GM18909 (cell line): ENCODE measurements around the gene KATNB1.
"Not testable (repeated sequence)": the region's sequence is repeated elsewhere in the genome, so short reads cannot be mapped to it uniquely, and the experiment has no call there.

Experiments used
- ATAC-seq: cut with Tn5 transposase; IDR thresholded peaks from one replicate; pipeline ENCODE4 v1.9.1; 2021; ENCODE audit warnings: mild to moderate bottlenecking; ENCODE audit not compliant: unreplicated experiment, poor library complexity

The KATNB1 gene

DNA sequence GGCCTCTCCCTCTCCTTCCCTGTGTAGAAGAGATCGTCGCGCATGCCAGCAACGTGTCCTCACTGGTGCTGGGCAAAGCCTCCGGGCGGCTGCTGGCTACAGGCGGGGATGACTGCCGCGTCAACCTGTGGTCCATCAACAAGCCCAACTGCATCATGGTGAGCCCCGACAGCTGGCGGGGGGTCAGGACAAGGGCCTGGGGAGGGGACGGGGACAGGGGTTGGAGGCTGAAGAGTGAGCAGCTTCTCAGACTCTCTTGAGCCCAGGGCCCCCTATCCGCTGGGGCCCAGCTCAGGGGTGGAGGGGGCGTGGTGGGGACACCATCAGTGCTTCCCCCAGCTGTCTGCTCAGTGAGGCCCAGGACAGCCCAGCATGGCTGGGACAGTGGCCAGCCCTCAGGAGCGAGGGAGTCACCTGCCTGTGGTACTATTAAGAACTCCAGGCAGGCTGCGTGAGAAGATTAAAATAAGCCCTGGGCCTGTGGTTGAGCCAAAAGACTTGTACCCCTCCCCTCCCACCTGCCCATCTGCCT lies 6.2 kb downstream of the KATNB1 start:
- ATAC-seq, result no peak

DNA sequence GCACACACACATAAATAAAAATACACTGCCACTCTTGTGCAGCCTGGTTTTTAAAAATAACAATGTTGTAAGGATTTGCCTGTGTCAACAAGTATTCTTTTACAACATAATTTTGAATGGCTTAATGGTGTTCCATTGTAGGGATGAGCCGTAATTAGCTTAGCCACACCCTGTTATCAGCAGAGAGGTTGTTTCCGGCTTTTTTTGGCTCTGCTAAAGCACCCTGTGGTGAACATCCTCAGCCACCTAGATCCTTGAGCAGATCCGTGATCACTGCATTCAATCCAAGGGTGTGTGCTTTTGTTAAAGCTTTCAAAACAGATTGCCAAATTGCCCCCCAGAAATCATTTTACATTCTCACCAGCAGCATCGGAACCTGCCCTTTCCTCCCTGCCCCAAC lies 7.0 kb downstream of the KATNB1 start:
- no peak for ATAC-seq

DNA sequence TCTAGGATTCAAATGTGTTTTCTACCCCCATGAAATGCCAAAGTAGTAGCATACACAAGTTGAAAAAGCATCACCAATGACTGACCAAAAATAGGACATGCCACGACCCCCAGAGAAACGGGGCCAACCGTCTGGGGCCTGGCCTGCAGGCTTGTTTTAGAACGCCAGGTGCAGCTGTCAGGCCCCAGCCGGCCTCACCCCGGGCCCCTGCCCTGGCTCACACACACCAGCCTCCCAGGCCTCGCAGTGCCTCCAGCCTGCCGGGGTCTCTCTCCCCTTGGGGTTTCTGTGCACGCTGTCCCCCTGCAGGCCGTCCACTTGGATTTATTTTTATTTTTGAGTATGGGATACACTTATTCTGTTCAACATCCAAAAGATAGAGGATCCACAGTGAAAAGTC lies 7.9 kb downstream of the KATNB1 start:
- no peak for ATAC-seq

DNA sequence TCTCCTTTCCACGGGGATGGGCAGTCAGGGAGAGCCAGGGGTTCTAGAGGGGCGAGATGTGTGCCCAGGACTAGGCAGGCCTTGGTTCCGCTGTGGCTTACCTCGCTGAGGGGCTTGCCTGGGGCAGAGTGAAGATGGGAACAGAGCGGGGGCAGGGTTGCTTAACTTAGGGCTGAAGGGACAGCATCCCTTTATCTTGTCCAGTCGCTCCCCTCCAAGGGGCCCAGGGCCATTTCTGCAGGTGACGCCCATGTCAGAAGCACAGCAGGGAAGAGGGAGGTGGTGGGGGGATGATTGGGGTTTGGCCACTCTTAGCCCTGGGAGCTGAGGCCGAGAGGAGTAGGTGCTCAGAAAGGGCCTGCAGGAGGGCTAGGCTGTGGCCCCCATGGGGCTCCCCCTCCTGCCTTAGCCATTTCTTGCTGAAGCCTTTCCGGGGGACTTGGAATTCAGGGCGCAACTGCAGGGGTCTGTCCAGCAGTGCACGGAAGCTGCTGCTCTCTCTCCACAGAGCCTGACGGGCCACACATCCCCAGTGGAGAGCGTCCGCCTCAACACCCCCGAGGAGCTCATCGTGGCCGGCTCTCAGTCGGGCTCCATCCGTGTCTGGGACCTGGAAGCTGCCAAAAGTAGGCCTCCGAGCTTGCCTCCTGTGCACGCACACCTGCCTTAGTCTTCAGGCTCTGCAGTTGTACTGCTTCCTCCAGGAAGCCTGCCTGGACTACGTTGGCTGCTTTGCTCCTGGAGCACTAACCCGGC lies 8.5 kb downstream of the KATNB1 start:
- no peak for ATAC-seq

DNA sequence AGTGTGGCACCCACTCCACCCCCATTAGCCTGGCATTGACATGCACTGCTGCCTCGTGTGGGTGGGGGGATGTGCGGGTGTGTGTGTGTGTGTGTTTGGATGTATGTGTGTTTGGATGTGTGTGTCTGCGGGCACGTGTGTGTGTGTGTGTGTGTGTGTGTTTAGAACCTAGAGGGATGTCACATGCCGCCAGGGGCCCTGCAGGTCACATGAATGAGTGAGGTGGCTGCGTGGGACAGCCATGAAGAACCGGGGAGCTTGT lies 9.0 kb downstream of the KATNB1 start:
- ATAC-seq, result no peak

DNA sequence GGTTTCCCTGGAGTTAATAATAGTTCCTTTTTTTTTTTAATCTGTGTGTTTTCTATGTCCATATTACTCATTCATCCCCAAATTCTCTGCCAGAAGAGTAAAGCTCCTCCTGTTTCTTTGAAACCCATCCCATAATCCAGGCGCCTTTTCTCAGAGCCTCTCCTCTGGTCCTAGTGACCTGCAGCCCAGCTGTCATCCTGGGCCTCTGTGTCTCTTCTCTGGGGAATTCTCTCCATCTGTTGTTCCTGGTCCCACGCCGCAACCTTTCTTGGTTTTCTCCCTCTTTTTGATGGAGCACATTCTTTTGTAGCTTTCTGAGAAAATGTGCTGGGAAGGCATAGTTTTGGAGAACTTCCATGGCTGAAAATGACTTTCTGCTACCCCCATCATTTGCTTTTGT lies 10.2 kb downstream of the KATNB1 start:
- no peak for ATAC-seq

DNA sequence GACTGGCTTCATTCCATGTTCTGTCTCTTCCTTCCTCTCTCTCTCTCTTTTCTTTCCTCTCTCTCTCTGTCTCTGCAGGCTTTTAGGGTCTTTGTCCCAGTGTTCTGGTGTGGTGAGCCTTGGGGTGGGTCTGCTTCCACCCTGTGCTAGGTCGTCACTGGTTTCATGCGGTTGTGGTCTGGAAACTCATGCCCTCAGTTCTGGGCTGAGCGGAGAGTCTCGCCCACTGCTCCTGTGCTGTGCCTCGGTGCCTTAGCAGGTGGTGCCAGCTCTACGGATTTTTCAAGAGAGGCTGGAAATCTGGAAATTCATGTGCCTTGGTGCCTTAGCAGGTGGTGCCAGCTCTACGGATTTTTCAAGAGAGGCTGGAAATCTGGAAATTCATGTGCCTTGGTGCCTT lies 10.7 kb downstream of the KATNB1 start:
- not testable (repeated sequence) for ATAC-seq

DNA sequence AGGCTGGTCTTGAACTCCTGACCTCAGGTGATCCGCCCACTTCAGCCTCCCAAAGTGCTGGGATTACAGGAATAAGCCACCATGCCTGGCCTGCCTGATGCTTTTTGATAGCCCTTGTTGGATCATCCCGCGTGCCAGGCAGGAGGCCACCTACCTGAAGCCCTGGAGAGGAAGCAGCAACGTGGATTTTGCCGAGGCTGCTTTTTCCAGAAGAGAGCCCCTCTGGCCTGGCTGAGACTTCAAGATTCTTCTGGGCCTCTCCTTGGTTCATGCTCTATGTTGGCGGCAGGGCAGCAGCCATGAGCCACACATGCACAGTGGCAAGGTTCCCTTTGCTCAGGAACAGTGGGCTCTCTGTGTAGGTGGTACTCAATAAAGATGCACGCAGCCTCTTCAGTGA lies 11.5 kb downstream of the KATNB1 start:
- no peak for ATAC-seq

DNA sequence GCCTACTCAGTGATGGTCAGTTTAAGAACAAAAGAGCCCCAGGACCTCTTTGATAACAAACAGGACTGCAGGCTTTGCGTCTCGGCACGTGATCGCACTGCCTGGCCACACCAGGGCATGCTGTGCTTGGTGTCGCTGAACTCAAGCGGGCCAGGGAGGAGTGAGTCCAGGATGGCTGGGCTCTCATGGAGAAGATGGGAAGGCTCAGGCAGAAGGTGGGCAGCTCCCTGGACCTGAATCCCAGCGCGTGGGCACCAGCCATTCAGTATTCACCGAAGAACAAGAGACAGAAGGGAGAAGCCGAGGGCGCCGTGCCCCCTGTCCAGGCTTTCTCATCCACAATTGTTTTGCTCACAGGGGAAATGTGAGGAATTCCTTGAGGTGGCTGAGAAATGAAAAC lies 11.9 kb downstream of the KATNB1 start:
- ATAC-seq, result no peak

DNA sequence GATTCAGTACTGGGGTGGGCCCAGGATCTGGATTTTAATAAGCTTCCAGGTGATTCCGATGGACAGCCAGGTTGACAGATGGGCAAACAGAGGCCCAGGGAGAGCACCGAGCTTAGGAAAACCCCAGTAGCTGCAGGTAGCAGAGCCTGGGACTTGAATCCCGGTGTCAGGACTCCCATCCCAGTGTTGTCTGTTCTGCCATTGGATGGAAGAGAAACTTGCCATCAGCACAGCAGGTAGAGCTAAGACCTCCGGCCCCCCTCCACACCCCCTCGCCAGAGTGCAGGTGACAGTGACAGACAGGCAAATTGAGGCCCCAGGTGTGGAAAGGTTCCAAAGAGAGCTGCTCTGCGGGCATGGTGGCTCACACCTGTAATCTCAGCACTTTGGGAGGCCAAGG lies 12.4 kb downstream of the KATNB1 start:
- no peak for ATAC-seq

DNA sequence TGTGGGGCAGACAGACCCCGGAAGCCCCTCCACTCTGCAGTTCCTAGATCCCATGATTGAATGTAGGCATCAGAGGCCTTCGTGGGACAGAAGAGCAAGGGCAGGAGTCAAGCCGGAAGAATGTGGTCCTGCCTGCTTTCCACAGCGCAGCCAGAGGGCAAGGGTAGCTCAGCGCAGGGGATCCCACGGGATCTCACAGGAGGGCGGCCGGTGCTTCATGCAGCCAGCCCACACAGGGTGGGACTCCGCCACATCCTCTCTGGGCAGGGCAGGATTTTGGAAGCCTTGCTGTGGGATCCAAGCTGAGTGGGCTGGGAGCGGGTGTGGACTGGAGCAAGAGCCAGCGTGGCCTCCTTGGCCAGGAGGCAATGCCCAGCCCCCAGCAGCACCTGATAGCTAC lies 13.0 kb downstream of the KATNB1 start:
- ATAC-seq, result no peak

DNA sequence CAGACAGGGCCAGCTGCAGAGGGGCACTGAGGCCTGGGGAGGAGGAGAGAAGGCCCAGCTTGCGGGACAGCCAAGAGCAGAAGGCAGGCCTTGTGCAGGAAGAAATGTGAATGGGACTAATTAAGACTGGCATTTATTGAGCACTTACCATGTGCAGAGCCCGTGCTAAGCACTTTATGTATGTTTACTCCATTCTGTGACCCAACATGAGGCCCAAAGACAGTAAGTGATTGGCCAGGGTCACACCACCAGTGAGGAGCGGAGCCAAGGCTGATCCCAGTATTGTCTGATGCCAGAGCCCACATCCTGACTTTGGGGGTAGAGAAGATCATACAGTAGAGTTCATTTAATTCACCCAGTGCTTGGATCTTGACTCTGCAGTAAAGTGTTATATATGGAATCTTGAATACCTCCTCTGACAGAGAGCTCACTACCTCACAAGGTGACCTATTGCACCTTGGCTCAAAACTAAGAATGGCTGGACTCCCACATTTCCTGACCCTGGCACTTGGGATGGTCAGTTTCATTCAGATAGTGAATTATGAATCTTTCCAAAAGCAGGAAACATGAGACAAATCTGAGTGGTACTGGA lies 13.6 kb downstream of the KATNB1 start:
- ATAC-seq, result no peak

DNA sequence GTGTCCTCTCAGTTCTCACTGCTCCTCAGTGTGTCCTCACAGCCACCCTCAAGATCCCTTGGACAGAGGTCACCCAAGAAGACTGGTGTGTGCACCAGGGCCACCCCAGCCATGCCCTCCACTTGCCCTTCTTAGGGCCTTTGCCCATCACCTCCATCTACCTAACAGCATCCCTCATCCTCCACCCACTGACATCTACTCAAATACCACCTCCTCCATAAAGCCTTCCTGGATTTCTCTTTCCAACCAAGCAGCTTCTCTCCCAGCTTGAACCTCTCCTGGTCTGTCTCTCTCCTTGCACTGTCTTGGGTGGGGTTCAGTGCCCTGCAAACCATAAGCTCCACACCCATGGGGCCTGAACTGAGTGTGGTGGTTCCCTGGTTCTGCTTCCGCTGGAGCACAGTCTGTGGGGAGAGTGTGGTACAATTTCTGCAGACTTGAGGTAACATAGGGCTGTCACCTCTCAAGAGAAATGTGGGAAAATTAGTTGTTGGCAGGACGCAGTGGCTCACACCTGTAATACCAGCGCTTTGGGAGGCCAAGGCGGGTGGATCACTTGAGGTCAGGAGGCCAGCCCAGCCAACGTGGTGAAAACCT lies 14.4 kb downstream of the KATNB1 start:
- ATAC-seq, result no peak

DNA sequence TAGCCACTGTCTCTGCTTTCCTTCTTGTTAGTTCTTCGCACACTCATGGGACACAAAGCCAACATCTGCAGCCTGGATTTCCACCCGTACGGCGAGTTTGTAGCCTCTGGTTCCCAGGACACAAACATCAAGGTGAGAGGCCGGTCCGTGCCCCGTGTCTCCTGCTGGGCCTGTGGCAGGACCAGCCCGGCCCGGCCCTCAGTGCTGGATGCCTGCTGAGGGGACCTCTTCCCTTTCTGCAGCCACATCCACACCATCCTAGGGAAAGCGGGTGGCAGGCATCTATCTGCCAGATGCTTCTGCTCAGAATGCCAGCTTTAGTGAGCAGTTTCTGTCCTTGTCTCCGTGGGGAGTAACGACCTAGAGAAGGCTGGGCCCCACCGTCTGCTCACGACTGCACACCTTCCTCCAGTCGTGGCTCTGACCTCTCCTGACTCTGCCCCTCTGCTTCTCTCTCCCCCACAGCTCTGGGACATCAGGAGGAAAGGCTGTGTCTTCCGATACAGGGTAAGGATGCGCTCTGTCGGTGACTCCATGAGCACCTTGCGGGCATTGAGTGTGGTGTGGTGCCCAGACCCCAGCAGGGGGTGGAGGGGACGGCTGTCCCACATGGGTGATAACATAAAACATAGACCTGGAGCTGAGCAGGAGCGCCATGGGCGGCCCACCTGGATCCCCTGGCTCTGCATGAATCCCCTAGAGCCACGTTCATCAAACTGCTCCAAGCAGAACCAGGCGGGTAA lies 15.4 kb downstream of the KATNB1 start:
- no peak for ATAC-seq

DNA sequence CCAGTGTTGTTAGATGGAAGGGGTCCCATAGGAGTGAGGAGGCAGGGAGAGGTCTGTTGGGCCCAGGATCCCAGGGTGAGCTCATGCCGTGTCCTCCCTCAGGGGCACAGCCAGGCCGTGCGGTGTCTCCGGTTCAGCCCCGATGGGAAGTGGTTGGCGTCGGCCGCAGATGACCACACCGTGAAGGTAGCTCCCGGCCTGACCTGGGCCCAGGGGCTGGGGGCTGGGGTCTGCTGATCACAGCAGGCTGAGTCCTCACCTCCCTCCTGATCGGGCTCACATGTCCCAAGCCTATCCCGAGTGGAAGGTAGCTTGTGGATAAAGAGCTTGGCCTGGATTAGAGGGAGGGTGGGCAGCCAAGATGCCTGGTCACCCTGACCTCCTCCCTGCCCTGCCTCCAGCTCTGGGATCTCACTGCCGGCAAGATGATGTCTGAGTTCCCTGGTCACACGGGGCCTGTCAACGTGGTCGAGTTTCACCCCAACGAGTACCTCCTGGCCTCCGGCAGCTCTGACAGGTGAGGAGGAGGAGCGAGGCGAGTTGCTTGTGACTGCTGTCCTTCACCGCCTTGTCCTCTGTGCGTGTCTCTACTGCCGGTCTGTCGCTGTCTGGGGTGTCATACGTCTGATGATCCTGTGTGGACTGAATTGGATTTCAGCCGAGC lies 16.1 kb downstream of the KATNB1 start:
- no peak for ATAC-seq

DNA sequence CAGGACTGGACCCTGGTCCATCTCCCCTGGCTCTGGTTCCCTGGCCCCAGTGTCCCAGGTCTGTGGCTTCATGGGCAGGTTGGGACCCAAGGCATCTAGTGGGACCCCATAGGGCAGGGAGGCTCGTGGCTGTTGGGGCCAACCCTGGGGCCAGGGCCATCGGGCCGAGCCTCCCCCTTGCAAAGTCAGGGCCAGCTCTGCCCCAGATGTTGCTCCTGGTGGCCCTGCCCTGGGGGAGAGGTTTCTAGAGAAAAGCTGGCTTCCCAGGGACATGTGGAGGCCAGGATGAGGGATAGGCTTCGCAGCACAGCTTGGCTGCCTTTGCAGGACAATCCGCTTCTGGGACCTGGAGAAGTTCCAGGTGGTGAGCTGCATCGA lies 16.6 kb downstream of the KATNB1 start:
- ATAC-seq, result no peak

DNA sequence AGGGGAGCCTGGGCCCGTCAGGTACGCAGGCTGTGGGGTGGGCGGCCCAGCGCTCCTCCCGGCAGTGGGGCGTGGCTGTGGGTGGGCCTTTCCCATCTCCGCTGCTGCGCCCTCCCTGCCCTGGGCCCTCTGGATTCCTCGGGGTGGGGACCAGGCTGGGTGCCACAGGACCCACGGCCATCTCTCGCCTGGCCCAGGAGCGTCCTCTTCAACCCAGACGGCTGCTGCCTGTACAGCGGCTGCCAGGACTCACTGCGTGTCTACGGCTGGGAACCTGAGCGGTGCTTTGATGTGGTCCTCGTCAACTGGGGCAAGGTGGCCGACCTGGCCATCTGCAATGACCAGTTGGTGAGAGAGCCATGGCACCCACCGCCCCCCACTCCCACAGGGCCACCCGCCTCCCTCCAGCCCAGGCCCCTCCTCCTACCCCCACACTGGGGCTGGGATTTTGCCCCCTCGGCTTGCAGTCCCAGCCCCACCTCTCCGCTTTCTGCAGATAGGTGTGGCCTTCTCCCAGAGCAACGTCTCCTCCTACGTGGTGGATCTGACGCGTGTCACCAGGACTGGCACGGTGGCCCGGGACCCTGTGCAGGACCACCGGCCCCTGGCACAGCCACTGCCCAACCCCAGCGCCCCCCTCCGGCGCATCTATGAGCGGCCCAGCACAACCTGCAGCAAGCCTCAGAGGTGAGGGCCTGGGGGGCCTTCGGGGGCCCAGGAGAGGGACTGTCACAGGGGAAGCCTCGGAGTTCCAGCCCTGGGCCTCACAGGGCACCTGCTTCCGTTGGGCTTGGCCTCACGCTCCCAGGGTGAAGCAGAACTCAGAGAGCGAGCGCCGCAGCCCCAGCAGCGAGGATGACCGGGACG lies 17.2 kb downstream of the KATNB1 start:
- no peak for ATAC-seq

DNA sequence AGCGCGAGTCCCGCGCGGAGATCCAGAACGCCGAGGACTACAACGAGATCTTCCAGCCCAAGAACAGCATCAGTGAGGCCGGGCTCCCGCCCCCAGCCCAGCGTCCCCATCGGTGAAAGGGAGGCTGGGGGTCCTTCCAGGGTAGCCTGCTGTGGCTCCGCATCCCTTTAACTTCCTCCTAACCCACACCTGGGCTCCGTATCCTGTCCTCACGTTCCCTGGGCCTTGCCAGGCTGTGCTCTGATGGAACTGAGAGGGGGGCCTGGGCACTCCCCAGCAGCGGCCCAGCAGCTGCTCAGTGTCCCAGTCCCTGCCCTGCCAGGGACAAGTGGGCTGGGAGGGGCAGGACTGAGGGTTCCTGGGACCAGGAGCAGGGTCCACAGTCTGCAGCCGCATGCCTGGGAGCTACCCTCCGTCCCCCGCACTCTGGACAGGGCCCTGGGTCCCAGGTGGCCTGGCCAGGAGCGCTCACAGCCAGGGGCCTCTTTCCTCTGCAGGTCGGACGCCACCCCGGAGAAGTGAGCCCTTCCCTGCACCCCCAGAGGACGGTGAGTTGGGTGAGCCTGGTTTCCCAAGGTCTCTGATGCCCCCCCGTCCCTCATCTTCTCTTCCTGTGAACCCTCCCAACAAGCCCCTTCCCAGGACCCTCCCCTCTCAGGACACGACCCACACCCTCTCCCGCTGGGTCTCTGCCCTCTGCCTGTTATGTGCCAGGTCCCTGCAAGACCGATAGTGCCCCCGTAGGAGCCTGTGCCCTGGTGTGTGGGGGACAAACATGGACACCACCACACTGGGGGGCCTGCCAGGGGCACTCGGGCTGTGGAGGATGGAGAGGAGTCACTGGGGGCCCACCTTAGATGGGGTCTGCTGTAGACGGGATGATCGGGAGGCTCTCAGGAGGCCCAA lies 18.1 kb downstream of the KATNB1 start:
- no peak for ATAC-seq
